ENCODE data around the gene LTN1. TPM values are rescaled to one million over a fixed set of nuclear protein-coding genes. Genes with fewer than 3 reads are reported as not detected.
"Not testable (repeated sequence)": the region's sequence is repeated elsewhere in the genome, so short reads cannot be mapped to it uniquely, and the experiment has no call there.

The LTN1 gene
- total RNA-seq, result 26.0 and 29.5 TPM in 2 replicates

DNA sequence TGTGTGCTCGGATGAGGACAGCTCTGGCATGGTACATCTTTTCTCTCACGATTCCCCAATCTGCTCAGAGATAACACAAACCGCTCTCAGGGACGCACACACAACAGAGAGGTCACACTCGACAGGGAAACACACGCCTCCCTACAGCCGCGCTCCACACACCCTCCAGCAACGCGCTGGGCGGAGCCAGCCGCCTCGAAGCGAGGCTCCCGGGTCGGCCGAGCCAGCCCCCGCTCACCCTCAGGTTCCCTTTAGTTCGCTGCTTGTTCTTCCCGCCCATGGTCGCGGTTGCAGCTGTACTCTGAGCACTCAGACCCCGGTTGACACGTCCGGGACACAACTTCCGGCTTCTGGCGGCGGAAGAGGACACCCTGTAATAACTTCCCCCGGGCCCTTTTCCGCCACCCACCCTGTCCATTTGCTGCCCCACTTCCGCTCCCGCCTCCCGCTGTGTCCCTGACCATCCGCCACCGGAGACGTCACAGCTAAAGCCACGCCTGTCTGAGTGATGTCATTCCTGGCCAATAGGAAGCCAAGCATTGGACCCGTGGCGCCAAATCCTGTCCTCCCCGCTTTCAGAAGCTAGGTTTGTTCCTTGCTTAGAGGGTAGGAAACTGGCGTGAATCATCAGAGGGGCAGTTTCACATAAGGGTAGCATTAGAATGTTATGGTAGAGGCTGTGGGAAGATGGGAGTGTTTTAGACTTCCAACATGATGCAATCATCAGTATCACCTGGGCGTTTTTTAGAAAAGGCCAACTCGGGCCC is at the start of gene LTN1:
Gene LTN1 (minus strand): TSS at position 352 of the 767 bp plus-strand sequence. CDS start 72 bp downstream, at position 280.
- DNase-seq (ENCODE audit: low read depth, low spot score), result peak; percentile 98

DNA sequence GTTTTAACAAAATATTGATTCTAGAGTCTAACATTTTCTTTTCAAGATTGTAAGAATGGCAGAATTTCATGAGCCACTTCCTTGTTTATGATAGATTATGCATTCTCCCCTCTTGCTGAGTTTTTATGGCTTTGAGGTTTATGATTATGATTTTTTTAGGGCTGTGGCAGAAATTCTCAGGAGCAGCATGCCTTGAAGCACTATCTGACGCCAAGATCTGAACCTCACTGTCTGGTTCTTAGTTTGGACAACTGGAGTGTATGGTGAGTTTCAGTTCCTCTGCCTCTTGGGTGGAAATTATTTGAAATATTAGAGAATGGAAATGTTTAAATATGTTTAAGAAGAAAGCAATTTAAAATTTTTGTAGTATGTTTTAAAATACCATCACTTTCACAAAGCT is 42.0 kb upstream of the LTN1 start:
- DNase-seq (ENCODE audit: low read depth, low spot score), result no peak

DNA sequence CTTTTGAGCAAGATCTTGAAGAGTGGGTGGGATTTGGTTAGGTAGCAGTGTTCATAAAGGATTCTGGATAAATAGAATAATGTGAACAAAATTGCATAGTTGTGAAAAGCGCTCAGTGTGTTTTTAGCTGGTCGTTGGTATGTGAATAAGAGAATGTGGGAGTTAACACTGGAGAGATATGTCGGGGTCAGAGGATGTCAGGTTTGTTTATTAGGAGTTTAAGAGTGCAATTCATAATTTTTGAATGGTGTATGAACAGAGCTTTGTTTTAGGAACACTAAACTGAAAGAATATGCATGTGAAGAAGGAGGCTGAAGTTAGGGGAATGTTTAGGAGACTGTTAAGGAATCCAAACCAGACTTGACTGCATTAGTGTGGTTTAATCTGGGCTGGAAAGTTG is 41.2 kb upstream of the LTN1 start:
- DNase-seq (ENCODE audit: low read depth, low spot score), result no peak

GRCh38 chr21:29033301-29033700 is 40.6 kb upstream of the LTN1 start:
- DNase-seq (ENCODE audit: low read depth, low spot score), result no peak

- no peak for DNase-seq (ENCODE audit: low read depth, low spot score)
These were observed 38.2 kb upstream of the LTN1 start for GRCh38 chr21:29030909-29031308.

GRCh38 chr21:29029524-29029923 is 36.8 kb upstream of the LTN1 start:
- no peak for DNase-seq (ENCODE audit: low read depth, low spot score)

GRCh38 chr21:29025328-29025713 is 32.6 kb upstream of the LTN1 start:
- no peak for DNase-seq (ENCODE audit: low read depth, low spot score)

GRCh38 chr21:29024474-29025327 is 32.0 kb upstream of the LTN1 start, which contains the start of gene USP16:
TSS of gene USP16 (plus strand) at chr21:29024668. CDS start at chr21:29027914, 3,246 bp downstream.
- DNase-seq (ENCODE audit: low read depth, low spot score), result peak; percentile 97

DNA sequence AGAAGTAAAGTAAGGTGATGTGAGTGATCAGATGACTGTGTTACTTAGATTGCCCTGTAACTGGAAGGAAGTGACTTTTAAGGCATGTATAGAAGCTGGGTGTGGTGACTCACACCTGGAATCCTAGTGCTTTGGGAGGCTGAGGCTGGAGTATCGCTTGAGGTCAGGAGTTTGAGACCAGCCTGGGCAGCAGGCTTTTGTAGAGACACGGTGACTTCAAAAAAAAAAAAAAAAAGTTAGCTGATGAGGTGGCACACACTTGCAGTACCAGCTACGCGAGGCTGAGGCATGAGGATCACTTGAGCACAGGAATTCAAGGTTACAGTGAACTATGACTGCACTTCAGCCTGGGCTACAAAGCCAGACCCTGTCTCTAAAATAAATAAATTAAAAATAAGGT is 29.5 kb upstream of the LTN1 start:
- DNase-seq (ENCODE audit: low read depth, low spot score), result no peak

DNA sequence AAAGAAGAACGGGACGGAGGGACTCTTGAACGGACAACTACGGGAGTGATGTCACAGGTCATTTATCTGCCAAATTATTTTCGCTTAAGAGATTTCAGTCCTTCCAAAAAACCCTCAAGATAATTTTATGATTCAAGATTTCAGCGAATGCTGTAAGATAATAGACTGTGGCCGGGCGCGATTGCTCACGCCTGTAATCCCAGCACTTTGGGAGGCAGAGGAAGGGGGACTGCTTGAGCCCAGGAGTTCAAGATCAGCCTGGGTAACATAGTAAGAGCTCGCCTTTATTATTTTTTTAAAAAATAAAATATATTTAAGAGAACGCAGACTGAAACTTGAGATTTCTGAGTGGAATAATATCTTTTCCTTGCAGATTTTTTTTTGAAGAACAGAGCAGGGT is 25.9 kb upstream of the LTN1 start:
- no peak for DNase-seq (ENCODE audit: low read depth, low spot score)

DNA sequence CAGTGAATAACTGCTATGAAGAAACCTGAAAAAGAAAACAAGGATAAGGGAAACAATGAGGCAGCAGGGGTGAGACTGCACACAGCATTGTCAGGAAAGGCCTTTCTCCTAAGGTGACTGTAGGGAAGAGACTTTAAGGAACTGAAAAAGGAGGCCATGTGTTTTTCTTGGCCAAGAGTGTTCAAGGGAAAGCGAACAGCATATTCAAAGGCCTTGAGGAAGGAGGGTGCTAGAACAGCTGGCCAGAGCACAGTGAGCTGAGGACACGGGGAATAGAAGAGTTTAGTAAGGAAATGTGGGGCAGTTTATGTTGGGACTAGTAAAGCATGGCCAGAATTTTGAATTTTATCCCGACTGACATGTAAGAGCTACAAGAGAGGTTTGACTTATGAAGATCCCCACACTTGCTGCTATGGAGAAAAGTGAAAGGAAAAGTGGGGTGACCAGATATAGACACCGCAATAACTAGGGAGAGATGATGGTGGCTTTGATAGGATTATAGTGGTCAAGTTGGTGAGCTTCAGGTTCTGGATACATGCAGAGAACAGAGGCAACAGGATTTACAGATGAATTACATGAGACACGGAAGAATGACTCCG is 25.1 kb upstream of the LTN1 start:
- peak; percentile 41 for DNase-seq (ENCODE audit: low read depth, low spot score)

- not testable (repeated sequence) for DNase-seq (ENCODE audit: low read depth, low spot score)
These were observed 18.6 kb upstream of the LTN1 start for GRCh38 chr21:29011236-29011635.

GRCh38 chr21:29008367-29008766 is 15.7 kb upstream of the LTN1 start:
- no peak for DNase-seq (ENCODE audit: low read depth, low spot score)

GRCh38 chr21:29007810-29008209 is 15.1 kb upstream of the LTN1 start:
- no peak for DNase-seq (ENCODE audit: low read depth, low spot score)

- DNase-seq (ENCODE audit: low read depth, low spot score), result no peak
These were observed 14.5 kb upstream of the LTN1 start for GRCh38 chr21:29007135-29007534.

DNA sequence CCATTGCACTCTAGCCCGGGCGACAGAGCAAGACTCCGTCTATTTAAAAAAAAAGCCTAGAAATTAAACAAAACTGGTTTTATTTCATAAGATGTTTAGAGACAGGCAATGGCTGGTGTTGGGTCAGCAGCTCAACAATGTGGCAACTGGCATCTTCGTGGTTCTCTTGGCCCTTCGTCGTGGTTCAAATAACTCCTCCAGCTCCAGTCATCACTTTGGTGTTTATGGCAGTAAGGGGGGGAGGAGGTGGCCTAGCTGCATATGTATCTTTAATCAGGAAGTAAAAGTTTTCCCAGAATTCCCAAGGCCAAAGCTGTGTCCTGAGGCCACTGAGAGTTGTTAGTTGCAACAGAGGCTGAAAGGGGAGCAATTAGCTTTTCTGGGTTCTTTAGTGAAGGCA is 13.0 kb upstream of the LTN1 start:
- DNase-seq (ENCODE audit: low read depth, low spot score), result no peak

GRCh38 chr21:29002442-29003144 is 9.9 kb upstream of the LTN1 start:
- DNase-seq (ENCODE audit: low read depth, low spot score), result peak; percentile 88

DNA sequence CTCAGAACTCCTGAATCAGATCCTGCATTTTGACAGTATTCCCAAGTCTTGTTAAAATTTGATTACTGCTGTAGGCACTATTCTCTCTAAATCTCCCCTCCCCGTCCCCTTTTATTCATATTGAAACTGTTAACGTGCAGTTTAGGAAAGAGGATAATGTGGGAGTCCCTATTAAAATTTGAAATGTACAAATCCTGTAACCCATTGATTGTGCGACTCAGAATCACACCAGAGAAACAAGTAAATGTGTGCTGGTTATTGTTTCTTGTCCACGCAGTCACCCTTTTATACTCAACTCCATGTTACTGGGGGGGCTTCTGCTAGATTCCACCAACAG is 584 bp upstream of the LTN1 start:
- DNase-seq (ENCODE audit: low read depth, low spot score), result no peak

DNA sequence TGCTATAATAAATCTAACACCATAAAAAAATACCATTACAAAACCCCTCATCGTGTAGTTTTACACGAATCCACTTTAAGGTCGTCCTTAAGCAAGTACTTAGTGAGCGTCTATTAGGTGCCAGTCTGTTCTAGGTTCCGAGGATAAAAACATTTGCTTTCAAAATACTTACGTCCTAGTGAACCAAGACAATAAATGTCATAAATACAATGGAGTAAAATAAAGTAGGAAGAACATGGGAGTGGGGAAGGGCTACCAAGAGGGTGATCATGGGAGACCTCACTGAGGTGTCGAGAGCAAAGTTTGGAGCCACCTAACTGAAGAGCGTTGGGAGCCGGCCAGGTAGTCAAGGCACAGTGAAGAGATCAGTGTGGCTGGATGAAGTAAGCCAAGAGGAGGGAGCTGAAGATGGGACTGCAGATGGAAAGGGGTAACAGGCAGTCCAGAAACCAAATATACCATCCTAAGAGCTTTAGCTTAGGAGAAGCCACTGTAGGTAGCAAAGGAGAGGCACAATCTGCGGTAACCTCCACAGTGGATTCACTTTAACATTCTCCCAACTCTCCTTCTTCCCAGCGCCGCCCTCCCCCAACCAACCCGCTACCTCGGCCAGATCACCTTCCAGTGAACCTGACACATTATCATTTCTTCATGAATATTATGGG is 684 bp downstream of the LTN1 start:
- no peak for DNase-seq (ENCODE audit: low read depth, low spot score)

DNA sequence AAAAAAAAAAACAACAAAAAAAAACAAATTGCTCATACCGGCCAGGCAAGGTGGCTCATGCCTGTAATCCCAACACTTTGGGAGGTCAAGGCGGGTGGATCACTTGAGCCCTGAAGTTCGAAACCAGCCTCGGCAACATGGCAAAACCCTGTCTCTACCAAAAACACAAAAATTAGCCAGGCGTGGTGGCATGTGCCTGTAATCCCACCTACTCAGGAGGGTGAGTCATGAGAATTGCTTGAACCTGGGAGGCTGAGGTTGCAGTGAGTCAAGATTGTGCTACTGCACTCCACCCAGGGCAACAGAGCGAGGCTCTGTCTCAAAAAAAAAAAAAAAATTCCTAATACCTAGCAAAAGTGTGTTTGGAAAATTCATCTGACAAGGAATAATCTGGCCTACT is 4.5 kb downstream of the LTN1 start:
- not testable (repeated sequence) for DNase-seq (ENCODE audit: low read depth, low spot score)

DNA sequence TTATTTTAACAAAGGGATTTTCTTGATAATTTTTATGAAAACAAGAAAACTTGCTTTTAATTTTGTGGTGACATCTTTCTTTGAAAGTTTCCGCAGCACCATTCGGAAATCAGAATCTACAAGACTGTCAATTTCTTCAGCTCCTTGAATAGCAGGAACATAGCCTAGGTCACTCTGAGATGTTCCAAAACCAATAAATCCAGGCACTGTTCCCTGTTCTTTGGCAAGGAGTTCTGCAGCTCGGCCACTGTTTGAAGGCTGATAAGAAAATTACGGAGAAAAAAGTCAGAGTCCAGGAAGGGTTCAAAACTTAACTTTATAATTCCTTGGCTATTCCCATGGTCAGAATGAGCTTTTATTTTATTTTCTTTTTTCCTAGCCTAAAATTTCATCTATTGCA is 6.0 kb downstream of the LTN1 start:
- DNase-seq (ENCODE audit: low read depth, low spot score), result no peak

Data from pulmonary artery endothelial cell (primary cell).